ENCODE results near the gene OFD1.

The OFD1 gene

GRCh38 chrX:13774696-13775095 lies 40.1 kb downstream of the OFD1 start (continued):
- TF ChIP-seq PRDM10 (tag by site-specific recombination; IDR thresholded peaks at IDR 0.05) = peak; percentile 78
- TF ChIP-seq ZNF670 (tag by site-specific recombination; IDR thresholded peaks at IDR 0.05; ENCODE audit: low read depth) = no peak
- peak; percentile 71 for TF ChIP-seq PRDM6 (tag by site-specific recombination; IDR thresholded peaks at IDR 0.05)
- no peak for TF ChIP-seq ZSCAN30 (tag by site-specific recombination; IDR thresholded peaks at IDR 0.05)
- no peak for TF ChIP-seq ZNF292 (tag by site-specific recombination; IDR thresholded peaks at IDR 0.05; ENCODE audit: borderline replicate concordance, low read depth)
- 0 out of 2 replicates have a peak, but pooled peaks have one; percentile 51 for TF ChIP-seq SCRT2 (tag by site-specific recombination; IDR thresholded peaks at IDR 0.05)
- TF ChIP-seq ZNF600 (tag by site-specific recombination; IDR thresholded peaks at IDR 0.05) = peak; percentile 78; the same call in 1 of the 2 replicates
- TF ChIP-seq FEZF1 (tag by site-specific recombination; IDR thresholded peaks at IDR 0.05) = peak; percentile 29; the same call in 1 of the 2 replicates
- peak; percentile 50 for TF ChIP-seq OSR2 (tag by site-specific recombination; IDR thresholded peaks at IDR 0.05)
- TF ChIP-seq SP7 (tag by site-specific recombination; IDR thresholded peaks at IDR 0.05) = 0 out of 2 replicates have a peak, but pooled peaks have one; percentile 21

- Histone ChIP-seq H3K9me3 (ENCODE audit: control insufficient read depth, insufficient read depth, low read depth, low read length) (no peaks in the 10 kb centered on the region), H3K27ac (ENCODE audit: extremely low read depth, low read depth, low read length) (no peak overlapping the region), H3K4me3 (ENCODE audit: low read depth, low read length) (no peak overlapping the region), H3K4me1 (ENCODE audit: control insufficient read depth, insufficient read depth, low read length) (no peaks in the 10 kb centered on the region), H3K36me3 (ENCODE audit: control insufficient read depth in 2 of 2, insufficient read depth in 1 of 2, low read length in 2 of 2) (peaks cover 15 to 53% of the 10 kb centered on the region in 2 experiments; a peak in 2 of 3 replicates)
- CTCF ChIA-PET = interaction anchor here (0.8 to 1.9 kb wide), 3 partner anchors 11 to 256 kb away, joined by 3 to 6 read pairs (median 3); no protein-coding TSS in a partner anchor
- POLR2A ChIA-PET = interaction anchor here (0.6 to 1.0 kb wide), 2 partner anchors 35 to 62 kb away, joined by 3 read pairs; no protein-coding TSS in a partner anchor
- TF ChIP-seq ZBTB44 (tag by site-specific recombination; IDR thresholded peaks at IDR 0.05) = no peak
- no peak for TF ChIP-seq ZNF629 (tag by site-specific recombination; IDR thresholded peaks at IDR 0.05)
- TF ChIP-seq ZNF184 (tag by site-specific recombination; IDR thresholded peaks at IDR 0.05) = no peak
- TF ChIP-seq ZNF664 (tag by site-specific recombination; IDR thresholded peaks at IDR 0.05) = no peak
- TF ChIP-seq ZSCAN16 (tag by site-specific recombination; IDR thresholded peaks at IDR 0.05) = no peak
- no peak for TF ChIP-seq KLF16 (tag by site-specific recombination; IDR thresholded peaks at IDR 0.05)
- no peak for TF ChIP-seq ZFHX2 (tag by site-specific recombination; conservative IDR thresholded peaks at IDR 0.05)
- no peak for TF ChIP-seq ZNF621 (tag by site-specific recombination; IDR thresholded peaks at IDR 0.05)
- no peak for TF ChIP-seq BCL11B (tag by site-specific recombination; IDR thresholded peaks at IDR 0.05; ENCODE audit: low read depth)
- TF ChIP-seq ZNF239 (tag by site-specific recombination; IDR thresholded peaks at IDR 0.05) = no peak
- no peak for TF ChIP-seq ZBTB6 (tag by site-specific recombination; IDR thresholded peaks at IDR 0.05)
- no peak for TF ChIP-seq ZNF596 (tag by site-specific recombination; IDR thresholded peaks at IDR 0.05)
- TF ChIP-seq PRDM1 (tag by site-specific recombination; IDR thresholded peaks at IDR 0.05) = no peak
- TF ChIP-seq SALL2 (tag by site-specific recombination; IDR thresholded peaks at IDR 0.05; ENCODE audit: borderline replicate concordance) = no peak
- TF ChIP-seq ZNF324 (tag by site-specific recombination; IDR thresholded peaks at IDR 0.05) = no peak
- TF ChIP-seq SP2 (tag by site-specific recombination; IDR thresholded peaks at IDR 0.05) = no peak
- TF ChIP-seq SP7 (tag by site-specific recombination; IDR thresholded peaks at IDR 0.05) = no peak
- no peak for TF ChIP-seq ZNF670 (tag by site-specific recombination; IDR thresholded peaks at IDR 0.05; ENCODE audit: low read depth)
Measured at GRCh38 chrX:13775837-13776236, 41.3 kb downstream of the OFD1 start.
